Ovary (tissue), 3 donors: ENCODE results near the gene PLEKHA8.

Experiments
- CTCF ChIP-seq, 3 donors: fragments of 450-650 bp in 2 of 3; fragments of 200-600 bp in 1 of 3; IDR thresholded peaks; one replicate each; pipeline versions ENCODE4 v1.5.1 to v1.8.0; 2016 to 2022; ENCODE audit warnings: antibody characterized with exemption in 3 of 3, mild to moderate bottlenecking in 1 of 3
- EP300 ChIP-seq: sonication (generic); formaldehyde crosslinking; IDR thresholded peaks from one replicate; pipeline ENCODE4 v1.6.1; 2017; ENCODE audit warnings: antibody characterized with exemption
- POLR2A ChIP-seq: fragments of 450-650 bp; IDR thresholded peaks from one replicate; pipeline ENCODE4 v1.6.1; 2017; ENCODE audit warnings: antibody characterized with exemption, mild to moderate bottlenecking, moderate library complexity
- donor health status: DM: no; HTN: no; CAD: no.

GRCh38 chr7:30036220-30036619 lies 8.0 kb downstream of the PLEKHA8 start:
- TF ChIP-seq CTCF (IDR thresholded peaks at IDR 0.05) (no peak), POLR2A (no peak), EP300 (no peak)
